OCI-LY7 (cell line): Measurements from ENCODE around the gene BEST3. TPM values are rescaled to one million over a fixed set of nuclear protein-coding genes. Genes with fewer than 3 reads are reported as not detected.

Experiments used
- BruUV-seq: library from RNA; stranded (reverse); fragments of 400-500 nt; replicated peaks from 2 replicates; lab custom pipeline; 2021; lab: Mats Ljungman, UMichigan
- CTCF ChIA-PET: fragments of 300-600 bp; sonication (Branson Sonifier 250); formaldehyde crosslinking; loops from one replicate; lab custom pipeline; 2022; ENCODE audit warnings: antibody characterized with exemption; ENCODE audit not compliant: unreplicated experiment; lab: Charles Lee
- POLR2A ChIA-PET: fragments of 300-600 bp; sonication (Branson Sonifier 250); formaldehyde crosslinking; loops from one replicate; lab custom pipeline; 2022; ENCODE audit warnings: antibody characterized with exemption; lab: Charles Lee
- DNase-seq: peaks from one replicate; pipeline ENCODE4 v3.0.0-alpha.2; 2015; ENCODE audit warnings: low spot score
- H2AFZ ChIP-seq: fragments of 200-600 bp; sonication (generic), shearing (Covaris generic); 2 replicates; pipeline ENCODE4 v1.6.1; 2014; ENCODE audit warnings: mild to moderate bottlenecking, antibody characterized with exemption, low read length, moderate library complexity
- H3K27ac ChIP-seq: fragments of 200-600 bp; sonication (generic); 2 replicates; pipeline ENCODE4 v1.5.1; 2014; ENCODE audit warnings: mixed run types, low read depth, mild to moderate bottlenecking, moderate library complexity, low read length, inconsistent platforms; ENCODE audit not compliant: poor library complexity, severe bottlenecking
- H3K36me3 ChIP-seq: fragments of 200-600 bp; sonication (generic); 2 replicates; pipeline ENCODE4 v1.6.1; 2014; ENCODE audit warnings: mild to moderate bottlenecking, antibody characterized with exemption, low read length, moderate library complexity, mixed read lengths; ENCODE audit not compliant: insufficient read depth
- H3K4me1 ChIP-seq: fragments of 200-600 bp; sonication (generic); 2 replicates; pipeline ENCODE4 v1.5.1; 2014; ENCODE audit warnings: mild to moderate bottlenecking, low read length; ENCODE audit not compliant: insufficient read depth, poor library complexity, severe bottlenecking
- H3K4me2 ChIP-seq: fragments of 200-600 bp; sonication (generic); 2 replicates; pipeline ENCODE4 v1.6.1; 2014; ENCODE audit warnings: mild to moderate bottlenecking, low read length
- H3K4me3 ChIP-seq: fragments of 200-600 bp; sonication (generic); 2 replicates; pipeline ENCODE4 v1.5.1; 2014; ENCODE audit warnings: mild to moderate bottlenecking, low read depth, low read length; ENCODE audit not compliant: poor library complexity, severe bottlenecking
- H3K79me2 ChIP-seq: fragments of 200-600 bp; sonication (generic); 2 replicates; pipeline ENCODE4 v1.6.1; 2016; ENCODE audit warnings: low read depth, mild to moderate bottlenecking, low read length, moderate library complexity, mixed read lengths; ENCODE audit not compliant: insufficient read depth
- H3K9me2 ChIP-seq: fragments of 200-600 bp; sonication (generic); 2 replicates; pipeline ENCODE4 v1.6.1; 2016; ENCODE audit warnings: mild to moderate bottlenecking, low read length, mixed read lengths; ENCODE audit not compliant: insufficient read depth
- H3K9me3 ChIP-seq: fragments of 200-600 bp; sonication (generic); 2 replicates; pipeline ENCODE4 v1.6.1; 2014; ENCODE audit warnings: mild to moderate bottlenecking, mixed run types, low read length, mixed read lengths
- H4K20me1 ChIP-seq: fragments of 200-600 bp; sonication (generic); 2 replicates; pipeline ENCODE4 v1.6.1; 2014; ENCODE audit warnings: mild to moderate bottlenecking, antibody characterized with exemption, low read length, moderate library complexity, mixed read lengths; ENCODE audit not compliant: insufficient read depth
- CTCF ChIP-seq: fragments of 200-600 bp; sonication (generic); conservative IDR thresholded peaks from 2 replicates; pipeline ENCODE4 v1.5.1; 2014; ENCODE audit warnings: mild to moderate bottlenecking, antibody characterized with exemption, low read length, moderate library complexity, mixed read lengths
- EZH2phosphoT487 ChIP-seq: fragments of 200-600 bp; sonication (generic); IDR thresholded peaks from 2 replicates; pipeline ENCODE4 v1.6.1; 2018; ENCODE audit warnings: low read depth, borderline replicate concordance, mild to moderate bottlenecking, mixed run types, antibody characterized with exemption, low read length, moderate library complexity, mixed read lengths
- intact Hi-C: fragments of 100-400 bp; cut with micrococcal nuclease; formaldehyde crosslinking; loops from one replicate; pipeline ENCODE4 v1.10.0; 2022; ENCODE audit not compliant: unreplicated experiment
- total RNA-seq, 2 experiments: library from RNA; depleted of rRNA in 1 of 2; stranded (reverse); fragments of >200 nt in 1 of 2; shearing (Covaris generic) in 1 of 2; gene quantifications; 2 replicates each; pipeline ENCODE4 v1.2.3, GENCODE V29; 2014 to 2022

Gene BEST3
- total RNA-seq, 2 experiments from 2014 or later = 60.1 to 123 TPM

- Histone ChIP-seq H2AFZ (no peak overlapping the region), H4K20me1 (no peaks in the 10 kb centered on the region), H3K36me3 (no peaks in the 10 kb centered on the region), H3K79me2 (no peaks in the 10 kb centered on the region), H3K4me2 (no peak overlapping the region), H3K4me1 (no peaks in the 10 kb centered on the region), H3K9me2 (no peaks in the 10 kb centered on the region), H3K27ac (no peak overlapping the region), H3K9me3 (no peaks in the 10 kb centered on the region), H3K4me3 (no peak overlapping the region)
- POLR2A ChIA-PET = no interaction called here
- no peak for DNase-seq
- TF ChIP-seq CTCF (peak; percentile 48), EZH2phosphoT487 (no peak)
- CTCF ChIA-PET = no interaction called here
- no TSS peak for BruUV-seq
- intact Hi-C loops = no loop called here
Measured at GRCh38 chr12:69630191-69630590, 68.9 kb downstream of the BEST3 start.

- Histone ChIP-seq H3K9me2 (no peaks in the 10 kb centered on the region), H3K9me3 (no peaks in the 10 kb centered on the region), H3K79me2 (no peaks in the 10 kb centered on the region), H3K27ac (no peak overlapping the region), H4K20me1 (no peaks in the 10 kb centered on the region), H3K4me2 (no peak overlapping the region), H3K4me1 (no peaks in the 10 kb centered on the region), H3K36me3 (no peaks in the 10 kb centered on the region), H2AFZ (no peak overlapping the region), H3K4me3 (no peak overlapping the region)
- ChIA-PET POLR2A (interaction anchor here (0.8 to 1.1 kb wide), 3 partner anchors 32 to 490 kb away, joined by 4 to 8 read pairs (median 4); no protein-coding TSS in a partner anchor), CTCF (no interaction called here)
- intact Hi-C loops = no loop called here
- DNase-seq = no peak
- no TSS peak for BruUV-seq
- TF ChIP-seq EZH2phosphoT487 (no peak), CTCF (no peak)
Measured at GRCh38 chr12:69627501-69627900, 71.6 kb downstream of the BEST3 start.

GRCh38 chr12:69623970-69624369 lies 75.1 kb downstream of the BEST3 start:
- Histone ChIP-seq H4K20me1 (no peaks in the 10 kb centered on the region), H3K4me1 (no peaks in the 10 kb centered on the region), H3K27ac (no peak overlapping the region), H3K9me3 (no peaks in the 10 kb centered on the region), H2AFZ (no peak overlapping the region), H3K9me2 (no peaks in the 10 kb centered on the region), H3K4me3 (no peak overlapping the region), H3K79me2 (no peaks in the 10 kb centered on the region), H3K4me2 (no peak overlapping the region), H3K36me3 (no peaks in the 10 kb centered on the region)
- CTCF ChIA-PET = no interaction called here
- POLR2A ChIA-PET = no interaction called here
- intact Hi-C loops = no loop called here
- BruUV-seq = no TSS peak
- DNase-seq = no peak
- TF ChIP-seq CTCF = no peak
- TF ChIP-seq EZH2phosphoT487 = no peak
